ENCODE data around the gene NOD2. TPM values are rescaled to one million over a fixed set of nuclear protein-coding genes. Genes with fewer than 3 reads are reported as not detected.

Gene NOD2
- total and polyA plus RNA-seq, 4 donors, result 0.35 to 1.3 (median 0.48) TPM

GRCh38 chr16:50731989-50732832 is 38.8 kb downstream of the NOD2 start:
- peaks cover 0 to 5% (median 0%) of the 10 kb centered on the region in 4 donors for H3K36me3 ChIP-seq (ENCODE audit: control insufficient read depth in 4 of 4, insufficient read depth in 3 of 4, low read depth in 1 of 4, low read length in 3 of 4)
- no peak overlapping the region for H3K9ac ChIP-seq (ENCODE audit: low read depth in 1 of 2, low read length in 2 of 2)
- H3K27ac ChIP-seq (ENCODE audit: low read depth in 1 of 2, low read length in 2 of 2), result no peak overlapping the region
- WGBS, result 85% methylated on average over 10 of the region's 10 CpGs
- no peak for TF ChIP-seq FOXA2 (IDR thresholded peaks at IDR 0.05)
- no peak for TF ChIP-seq RXRA (IDR thresholded peaks at IDR 0.05)
- TF ChIP-seq GABPA (IDR thresholded peaks at IDR 0.05 in 1 of 2, conservative IDR thresholded peaks at IDR 0.05 in 1 of 2), result no peak
- TF ChIP-seq RAD21 (IDR thresholded peaks at IDR 0.05), result no peak
- no peak for TF ChIP-seq JUND (IDR thresholded peaks at IDR 0.05)
- TF ChIP-seq EGR1 (IDR thresholded peaks at IDR 0.05; ENCODE audit: low read depth in 2 of 2), result no peak
- no peak for TF ChIP-seq HNF4G (IDR thresholded peaks at IDR 0.05)
- no peak for TF ChIP-seq TAF1 (conservative IDR thresholded peaks at IDR 0.05)
- TF ChIP-seq, protein P1, sequence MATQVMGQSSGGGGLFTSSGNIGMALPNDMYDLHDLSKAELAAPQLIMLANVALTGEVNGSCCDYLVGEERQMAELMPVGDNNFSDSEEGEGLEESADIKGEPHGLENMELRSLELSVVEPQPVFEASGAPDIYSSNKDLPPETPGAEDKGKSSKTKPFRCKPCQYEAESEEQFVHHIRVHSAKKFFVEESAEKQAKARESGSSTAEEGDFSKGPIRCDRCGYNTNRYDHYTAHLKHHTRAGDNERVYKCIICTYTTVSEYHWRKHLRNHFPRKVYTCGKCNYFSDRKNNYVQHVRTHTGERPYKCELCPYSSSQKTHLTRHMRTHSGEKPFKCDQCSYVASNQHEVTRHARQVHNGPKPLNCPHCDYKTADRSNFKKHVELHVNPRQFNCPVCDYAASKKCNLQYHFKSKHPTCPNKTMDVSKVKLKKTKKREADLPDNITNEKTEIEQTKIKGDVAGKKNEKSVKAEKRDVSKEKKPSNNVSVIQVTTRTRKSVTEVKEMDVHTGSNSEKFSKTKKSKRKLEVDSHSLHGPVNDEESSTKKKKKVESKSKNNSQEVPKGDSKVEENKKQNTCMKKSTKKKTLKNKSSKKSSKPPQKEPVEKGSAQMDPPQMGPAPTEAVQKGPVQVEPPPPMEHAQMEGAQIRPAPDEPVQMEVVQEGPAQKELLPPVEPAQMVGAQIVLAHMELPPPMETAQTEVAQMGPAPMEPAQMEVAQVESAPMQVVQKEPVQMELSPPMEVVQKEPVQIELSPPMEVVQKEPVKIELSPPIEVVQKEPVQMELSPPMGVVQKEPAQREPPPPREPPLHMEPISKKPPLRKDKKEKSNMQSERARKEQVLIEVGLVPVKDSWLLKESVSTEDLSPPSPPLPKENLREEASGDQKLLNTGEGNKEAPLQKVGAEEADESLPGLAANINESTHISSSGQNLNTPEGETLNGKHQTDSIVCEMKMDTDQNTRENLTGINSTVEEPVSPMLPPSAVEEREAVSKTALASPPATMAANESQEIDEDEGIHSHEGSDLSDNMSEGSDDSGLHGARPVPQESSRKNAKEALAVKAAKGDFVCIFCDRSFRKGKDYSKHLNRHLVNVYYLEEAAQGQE (IDR thresholded peaks at IDR 0.05), result no peak
- TF ChIP-seq, protein P2, sequence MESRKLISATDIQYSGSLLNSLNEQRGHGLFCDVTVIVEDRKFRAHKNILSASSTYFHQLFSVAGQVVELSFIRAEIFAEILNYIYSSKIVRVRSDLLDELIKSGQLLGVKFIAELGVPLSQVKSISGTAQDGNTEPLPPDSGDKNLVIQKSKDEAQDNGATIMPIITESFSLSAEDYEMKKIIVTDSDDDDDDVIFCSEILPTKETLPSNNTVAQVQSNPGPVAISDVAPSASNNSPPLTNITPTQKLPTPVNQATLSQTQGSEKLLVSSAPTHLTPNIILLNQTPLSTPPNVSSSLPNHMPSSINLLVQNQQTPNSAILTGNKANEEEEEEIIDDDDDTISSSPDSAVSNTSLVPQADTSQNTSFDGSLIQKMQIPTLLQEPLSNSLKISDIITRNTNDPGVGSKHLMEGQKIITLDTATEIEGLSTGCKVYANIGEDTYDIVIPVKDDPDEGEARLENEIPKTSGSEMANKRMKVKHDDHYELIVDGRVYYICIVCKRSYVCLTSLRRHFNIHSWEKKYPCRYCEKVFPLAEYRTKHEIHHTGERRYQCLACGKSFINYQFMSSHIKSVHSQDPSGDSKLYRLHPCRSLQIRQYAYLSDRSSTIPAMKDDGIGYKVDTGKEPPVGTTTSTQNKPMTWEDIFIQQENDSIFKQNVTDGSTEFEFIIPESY (IDR thresholded peaks at IDR 0.05), result no peak
- TF ChIP-seq, protein P3, sequence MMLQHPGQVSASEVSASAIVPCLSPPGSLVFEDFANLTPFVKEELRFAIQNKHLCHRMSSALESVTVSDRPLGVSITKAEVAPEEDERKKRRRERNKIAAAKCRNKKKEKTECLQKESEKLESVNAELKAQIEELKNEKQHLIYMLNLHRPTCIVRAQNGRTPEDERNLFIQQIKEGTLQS (IDR thresholded peaks at IDR 0.05), result no peak
- TF ChIP-seq CTCF (IDR thresholded peaks at IDR 0.05; ENCODE audit: low read depth, low read length, missing input control), result no peak
- no peak for TF ChIP-seq MAX (IDR thresholded peaks at IDR 0.05)
- no peak for TF ChIP-seq FOXA1 (IDR thresholded peaks at IDR 0.05)
- TF ChIP-seq NR2F2 (IDR thresholded peaks at IDR 0.05), result no peak
- no peak for TF ChIP-seq YY1 (IDR thresholded peaks at IDR 0.05)
- TF ChIP-seq SP1 (IDR thresholded peaks at IDR 0.05), result no peak
- no peaks in the 10 kb centered on the region for H3K4me1 ChIP-seq (ENCODE audit: control insufficient read depth in 4 of 4, insufficient read depth in 4 of 4, low read length in 3 of 4)
- DNase-seq (ENCODE audit: low spot score), result no peak
- H3K27me3 ChIP-seq (ENCODE audit: control insufficient read depth in 4 of 4, insufficient read depth in 4 of 4, low read length in 3 of 4), result no peaks in the 10 kb centered on the region
- no peak overlapping the region for H3K4me3 ChIP-seq (ENCODE audit: low read depth in 1 of 3, low read length in 3 of 3)
- H3K9me3 ChIP-seq (ENCODE audit: control insufficient read depth in 4 of 4, low read length in 3 of 4), result no peaks in the 10 kb centered on the region

All from liver (tissue), 9 donors.